Measurements from ENCODE around the gene GALK1. TPM values are rescaled to one million over a fixed set of nuclear protein-coding genes. Genes with fewer than 3 reads are reported as not detected.

GALK1 gene
- total and polyA plus RNA-seq, 9 of the 15 experiments (the other 6 are each of a cell fraction or from before 2014, with no cell fraction given): 0.45 to 51.6 (median 17.4) TPM

GRCh38 chr17:75773808-75774470 lies 8.9 kb upstream of the GALK1 start (continued):
- TF ChIP-seq RERE (CRISPR knock-in tag; IDR thresholded peaks at IDR 0.05; ENCODE audit: borderline replicate concordance) (peak; percentile 90; the same call in 1 of the 2 replicates), ZBTB1 (CRISPR knock-in tag; IDR thresholded peaks at IDR 0.05; ENCODE audit: borderline replicate concordance, low read depth) (0 out of 2 replicates have a peak, but pooled peaks have one; percentile 24), LCOR (CRISPR knock-in tag; IDR thresholded peaks at IDR 0.05) (peak; percentile 79), SMAD4 (CRISPR knock-in tag; conservative IDR thresholded peaks at IDR 0.05) (no peak), CTCF (IDR thresholded peaks at IDR 0.05 in 2 of 3, conservative IDR thresholded peaks at IDR 0.05 in 1 of 3; ENCODE audit: insufficient read depth in 2 of 3, low read depth in 1 of 3, low read length in 3 of 3) (0 out of 6 replicates have a peak, but pooled peaks of 1 of the 3 experiments have one; percentile 21), SMARCC2 (IDR thresholded peaks at IDR 0.05; ENCODE audit: low read depth) (no peak), KDM4B (IDR thresholded peaks at IDR 0.05; ENCODE audit: borderline replicate concordance in 2 of 2, low read depth in 1 of 2) (no peak), ZNF766 (CRISPR knock-in tag; conservative IDR thresholded peaks at IDR 0.05) (no peak)

Measured in K562 (cell line).